HG03175 (cell line): ENCODE measurements around the gene CEP85L.

Source experiments
- ATAC-seq: cut with Tn5 transposase; IDR thresholded peaks from one replicate; pipeline ENCODE4 v1.9.1; 2021; ENCODE audit warnings: mild to moderate bottlenecking, moderate library complexity; ENCODE audit not compliant: unreplicated experiment

The CEP85L gene

GRCh38 chr6:118546164-118546879, 105.1 kb downstream of the CEP85L start:
- ATAC-seq = no peak

- no peak for ATAC-seq
Observed at GRCh38 chr6:118544105-118544504, 107.3 kb downstream of the CEP85L start.

GRCh38 chr6:118542184-118542952, 109.0 kb downstream of the CEP85L start:
- no peak for ATAC-seq

- ATAC-seq = no peak
Observed at GRCh38 chr6:118537574-118537973, 113.8 kb downstream of the CEP85L start.

- ATAC-seq = no peak
Observed at GRCh38 chr6:118536478-118536877, 114.9 kb downstream of the CEP85L start.

- ATAC-seq = no peak
Observed at GRCh38 chr6:118535176-118535844, 116.1 kb downstream of the CEP85L start.

- no peak for ATAC-seq
Observed at GRCh38 chr6:118530942-118531341, 120.4 kb downstream of the CEP85L start.

- ATAC-seq = no peak
Observed at GRCh38 chr6:118529756-118530155, 121.6 kb downstream of the CEP85L start.

GRCh38 chr6:118528129-118528528, 123.3 kb downstream of the CEP85L start:
- ATAC-seq = no peak

- ATAC-seq = no peak
Observed at GRCh38 chr6:118525913-118526780, 125.2 kb downstream of the CEP85L start.

GRCh38 chr6:118524686-118525085, 126.7 kb downstream of the CEP85L start:
- ATAC-seq = no peak

- ATAC-seq = peak; percentile 80
Observed at GRCh38 chr6:118523216-118523615, 128.2 kb downstream of the CEP85L start.

GRCh38 chr6:118522422-118522821, 129.0 kb downstream of the CEP85L start:
- ATAC-seq = no peak

- ATAC-seq = no peak
Observed at GRCh38 chr6:118514689-118515088, 136.7 kb downstream of the CEP85L start.

GRCh38 chr6:118511930-118512715, 139.3 kb downstream of the CEP85L start:
- peak; percentile 49 for ATAC-seq

- no peak for ATAC-seq
Observed at GRCh38 chr6:118509009-118509617, 142.3 kb downstream of the CEP85L start.

- ATAC-seq = no peak
Observed at GRCh38 chr6:118507636-118508035, 143.8 kb downstream of the CEP85L start.

GRCh38 chr6:118506071-118506638, 145.2 kb downstream of the CEP85L start:
- no peak for ATAC-seq

GRCh38 chr6:118505656-118506055, 145.7 kb downstream of the CEP85L start:
- no peak for ATAC-seq
